ENCODE data around the gene CFAP97D1. TPM values are rescaled to one million over a fixed set of nuclear protein-coding genes. Genes with fewer than 3 reads are reported as not detected.

The CFAP97D1 gene
- total and polyA plus RNA-seq, 2 experiments from 2014 or later: 0.07 to 0.10 TPM

- no peak for TF ChIP-seq CTCF (conservative IDR thresholded peaks at IDR 0.05; ENCODE audit: low read depth in 2 of 2)
- TF ChIP-seq, protein P1, sequence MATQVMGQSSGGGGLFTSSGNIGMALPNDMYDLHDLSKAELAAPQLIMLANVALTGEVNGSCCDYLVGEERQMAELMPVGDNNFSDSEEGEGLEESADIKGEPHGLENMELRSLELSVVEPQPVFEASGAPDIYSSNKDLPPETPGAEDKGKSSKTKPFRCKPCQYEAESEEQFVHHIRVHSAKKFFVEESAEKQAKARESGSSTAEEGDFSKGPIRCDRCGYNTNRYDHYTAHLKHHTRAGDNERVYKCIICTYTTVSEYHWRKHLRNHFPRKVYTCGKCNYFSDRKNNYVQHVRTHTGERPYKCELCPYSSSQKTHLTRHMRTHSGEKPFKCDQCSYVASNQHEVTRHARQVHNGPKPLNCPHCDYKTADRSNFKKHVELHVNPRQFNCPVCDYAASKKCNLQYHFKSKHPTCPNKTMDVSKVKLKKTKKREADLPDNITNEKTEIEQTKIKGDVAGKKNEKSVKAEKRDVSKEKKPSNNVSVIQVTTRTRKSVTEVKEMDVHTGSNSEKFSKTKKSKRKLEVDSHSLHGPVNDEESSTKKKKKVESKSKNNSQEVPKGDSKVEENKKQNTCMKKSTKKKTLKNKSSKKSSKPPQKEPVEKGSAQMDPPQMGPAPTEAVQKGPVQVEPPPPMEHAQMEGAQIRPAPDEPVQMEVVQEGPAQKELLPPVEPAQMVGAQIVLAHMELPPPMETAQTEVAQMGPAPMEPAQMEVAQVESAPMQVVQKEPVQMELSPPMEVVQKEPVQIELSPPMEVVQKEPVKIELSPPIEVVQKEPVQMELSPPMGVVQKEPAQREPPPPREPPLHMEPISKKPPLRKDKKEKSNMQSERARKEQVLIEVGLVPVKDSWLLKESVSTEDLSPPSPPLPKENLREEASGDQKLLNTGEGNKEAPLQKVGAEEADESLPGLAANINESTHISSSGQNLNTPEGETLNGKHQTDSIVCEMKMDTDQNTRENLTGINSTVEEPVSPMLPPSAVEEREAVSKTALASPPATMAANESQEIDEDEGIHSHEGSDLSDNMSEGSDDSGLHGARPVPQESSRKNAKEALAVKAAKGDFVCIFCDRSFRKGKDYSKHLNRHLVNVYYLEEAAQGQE (IDR thresholded peaks at IDR 0.05; ENCODE audit: unreplicated experiment): no peak
- TF ChIP-seq JUNB (IDR thresholded peaks at IDR 0.05; ENCODE audit: unreplicated experiment): no peak
- no peak for TF ChIP-seq CREB1 (CRISPR knock-in tag; IDR thresholded peaks at IDR 0.05; ENCODE audit: low read depth)
- no peak for TF ChIP-seq STAT1 (IDR thresholded peaks at IDR 0.05; ENCODE audit: unreplicated experiment)
- no peak for TF ChIP-seq ZNF331 (CRISPR knock-in tag; IDR thresholded peaks at IDR 0.05; ENCODE audit: low read depth)
Measured at GRCh38 chr17:43831633-43832032, 51.4 kb downstream of the CFAP97D1 start (continued).

- Mint-ChIP-seq H3K27me3 (ENCODE audit: insufficient read depth, low read depth, poor library complexity) (peaks cover 33% of the 10 kb centered on the region), H3K9me3 (peaks cover 13% of the 10 kb centered on the region; the same call in 2 of the 3 replicates), H3K36me3 (ENCODE audit: low read depth) (peaks cover 12% of the 10 kb centered on the region), H3K27ac (no peak overlapping the region), H3K4me3 (peak overlapping the region; percentile 83), H3K4me1 (peaks cover 23% of the 10 kb centered on the region)
- no peaks in the 10 kb centered on the region for H3K79me2 ChIP-seq (replicated peaks; ENCODE audit: insufficient read depth)
- DNase-seq (ENCODE audit: low spot score): peak; percentile 54
- H3K4me3 ChIP-seq: peak overlapping the region; percentile 88
- H3K9me2 ChIP-seq (ENCODE audit: insufficient read depth): no peaks in the 10 kb centered on the region
- peaks cover 6% of the 10 kb centered on the region for H3K4me1 ChIP-seq (ENCODE audit: insufficient read depth)
- H2AFZ ChIP-seq: peak overlapping the region; percentile 95
- peak; percentile 58 for ATAC-seq
- H3K4me2 ChIP-seq: peak overlapping the region; percentile 93
- H3F3A ChIP-seq (replicated peaks; ENCODE audit: low read depth): 0 out of 2 replicates have a peak, but pooled peaks cover 4% of the 10 kb centered on the region
- H3K27me3 ChIP-seq (ENCODE audit: insufficient read depth): peaks cover 24% of the 10 kb centered on the region
- H3K36me3 ChIP-seq (ENCODE audit: insufficient read depth): no peaks in the 10 kb centered on the region
- no peaks in the 10 kb centered on the region; the same call in 1 of the 2 replicates for H4K20me1 ChIP-seq (replicated peaks; ENCODE audit: insufficient read depth)
- no peak overlapping the region for H3K27ac ChIP-seq (ENCODE audit: low read depth)
- TF ChIP-seq ZNF462 (CRISPR knock-in tag; IDR thresholded peaks at IDR 0.05) (no peak), CREB1 (CRISPR knock-in tag; IDR thresholded peaks at IDR 0.05; ENCODE audit: low read depth) (no peak)
- TF ChIP-seq, protein P1 (IDR thresholded peaks at IDR 0.05; ENCODE audit: unreplicated experiment): no peak
Measured at GRCh38 chr17:43832168-43832975, 52.1 kb downstream of the CFAP97D1 start.

Measured in GM23338 (cell line).